HepG2 (cell line): ENCODE data around the gene SEPHS2. TPM values are rescaled to one million over a fixed set of nuclear protein-coding genes. Genes with fewer than 3 reads are reported as not detected.
A peak's percentile ranks its signal among the peaks of the same experiment; 100 is the strongest.

Experiments used
- AGO2 ChIP-seq: fragments of 200-400 bp; formaldehyde crosslinking; optimal IDR thresholded peaks from 2 replicates; pipeline ENCODE3; 2017; ENCODE audit warnings: mild to moderate bottlenecking, low read depth, low read length, moderate library complexity
- FOXK1 ChIP-seq: sonication (generic); formaldehyde crosslinking; IDR thresholded peaks from 2 replicates; pipeline ENCODE4 v1.4.0; 2020; ENCODE audit warnings: low read depth, missing genetic modification reagents, borderline replicate concordance
- HDAC6 ChIP-seq: fragments of 200-600 bp; sonication (generic); IDR thresholded peaks from 2 replicates; pipeline ENCODE4 v1.7.0; 2017; ENCODE audit warnings: mild to moderate bottlenecking, antibody characterized with exemption, low read length, low read depth
- HOXD1 ChIP-seq: sonication (generic); formaldehyde crosslinking; IDR thresholded peaks from 2 replicates; pipeline ENCODE4 v1.5.0; 2020; ENCODE audit warnings: missing genetic modification reagents
- NCOA1 ChIP-seq: sonication (generic); formaldehyde crosslinking; IDR thresholded peaks from 2 replicates; pipeline ENCODE4 v1.9.0; 2021; ENCODE audit warnings: missing genetic modification reagents
- ZNF180 ChIP-seq: sonication (generic); formaldehyde crosslinking; IDR thresholded peaks from 2 replicates; pipeline ENCODE4 v1.4.0; 2020; ENCODE audit warnings: low read depth, missing genetic modification reagents, borderline replicate concordance
- ZNF205 ChIP-seq: IDR thresholded peaks from 2 replicates; pipeline ENCODE4 v1.6.1; 2018; ENCODE audit warnings: missing biosample characterization, missing genetic modification reagents
- ZNF224 ChIP-seq: sonication (generic); formaldehyde crosslinking; IDR thresholded peaks from 2 replicates; pipeline ENCODE4 v1.5.0; 2020; ENCODE audit warnings: mild to moderate bottlenecking, missing genetic modification reagents
- ZNF382 ChIP-seq: sonication (generic); formaldehyde crosslinking; IDR thresholded peaks from 2 replicates; pipeline ENCODE4 v1.5.0; 2020; ENCODE audit warnings: missing genetic modification reagents, mild to moderate bottlenecking, borderline replicate concordance
- ZNF431 ChIP-seq: sonication (generic); formaldehyde crosslinking; IDR thresholded peaks from 2 replicates; pipeline ENCODE4 v1.9.0; 2022; ENCODE audit warnings: missing genetic modification reagents, low read depth, mild to moderate bottlenecking, borderline replicate concordance
- polyA plus RNA-seq, 8 experiments: library from polyadenylated mRNA; depleted of rRNA in 3 of 8; stranded (reverse) in 7 of 8; unstranded in 1 of 8; fragments of >200 nt; fragmentation: Illumina TruSeq in 4 of 8; extraction: Trizol in 4 of 8; gene quantifications; 2 replicates each; pipeline versions ENCODE4 v1.2.1 to v1.2.3, GENCODE V29; 2011 to 2016; ENCODE audit warnings: low read depth in 4 of 8, missing spikeins in 1 of 8, mixed read lengths in 1 of 8; ENCODE audit not compliant: insufficient read depth in 1 of 8
- total RNA-seq, 5 experiments: library from RNA; depleted of rRNA; stranded (reverse); fragments of >200 nt; fragmentation: Illumina TruSeq; extraction: Trizol; gene quantifications; 2 replicates each; pipeline ENCODE4 v1.2.3, GENCODE V29; 2016; ENCODE audit warnings: low read depth in 1 of 5
- TF ChIP-seq, protein P1 (sequence below), 2 experiments: fragments of 450-650 bp in 1 of 2; sonication (generic) in 1 of 2; formaldehyde crosslinking in 1 of 2; IDR thresholded peaks; 2 replicates each; pipeline versions ENCODE4 v1.6.1 to v1.8.0; 2016 to 2022; ENCODE audit warnings: antibody characterized with exemption in 1 of 2, mild to moderate bottlenecking in 1 of 2, missing genetic modification reagents in 1 of 2
- TF ChIP-seq, protein P2 (sequence below): sonication (generic); formaldehyde crosslinking; IDR thresholded peaks from 2 replicates; pipeline ENCODE4 v1.8.0; 2022; ENCODE audit warnings: low read depth, missing genetic modification reagents
- TF ChIP-seq, protein P3 (sequence below): IDR thresholded peaks from 2 replicates; pipeline ENCODE4 v1.6.1; 2016; ENCODE audit warnings: control low read depth
- TF ChIP-seq, protein P4 (sequence below): sonication (generic); formaldehyde crosslinking; IDR thresholded peaks from 2 replicates; pipeline ENCODE4 v1.8.1; 2023; ENCODE audit warnings: mild to moderate bottlenecking, inconsistent platforms, moderate library complexity, missing genetic modification reagents, borderline replicate concordance

SEPHS2 gene
- total and polyA plus RNA-seq, 2 of the 13 experiments (the other 11 are each of a cell fraction or from before 2014, with no cell fraction given), result 20.7 to 127 TPM

DNA sequence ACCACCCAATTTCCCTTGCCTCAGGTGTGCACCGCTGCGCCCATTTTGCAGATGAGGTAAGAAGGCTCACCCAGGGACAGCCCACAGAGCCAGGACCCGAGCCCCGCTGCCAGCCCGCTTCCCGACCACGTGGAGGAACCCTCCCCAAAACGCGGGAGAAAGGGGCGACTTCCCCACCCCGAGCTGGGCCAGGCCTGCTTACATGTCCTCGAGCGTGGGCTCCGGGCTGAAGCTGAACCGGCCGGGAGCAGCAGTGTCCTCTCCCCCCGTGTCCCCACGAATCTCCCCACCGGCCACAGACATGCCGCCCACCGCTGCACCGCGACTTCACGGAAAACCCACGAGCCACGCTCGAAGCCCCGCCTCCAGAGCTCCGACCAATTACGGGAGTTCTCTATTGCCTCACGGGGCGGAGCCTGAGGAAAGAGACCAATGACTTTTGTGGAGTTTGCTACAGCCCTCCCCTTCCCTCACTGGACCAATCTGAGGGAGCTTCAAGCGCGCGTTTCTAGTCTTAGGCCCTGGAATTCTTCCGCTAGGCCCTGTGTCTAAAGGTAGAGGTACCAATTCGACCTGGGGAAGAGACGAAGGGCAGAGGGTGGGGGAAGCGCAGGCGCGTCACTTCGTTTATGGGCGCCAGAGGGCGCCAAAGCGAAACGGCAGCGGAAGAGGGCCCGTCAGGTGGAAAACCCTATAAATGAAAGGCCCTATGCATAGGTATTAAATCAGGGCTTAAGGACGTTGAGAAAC lies 15.8 kb downstream of the SEPHS2 start, which contains the start of gene DCTPP1 (continued):
- TF ChIP-seq FOXK1 (CRISPR knock-in tag) (peak; percentile 87; the same call in 1 of the 2 replicates), ZNF431 (no peak), ZNF382 (CRISPR knock-in tag) (no peak), NCOA1 (CRISPR knock-in tag) (no peak), AGO2 (peak; percentile 71), ZNF224 (CRISPR knock-in tag) (peak; percentile 41; the same call in 1 of the 2 replicates), ZNF180 (CRISPR knock-in tag) (no peak), ZNF205 (CRISPR knock-in tag) (peak; percentile 56; the same call in 1 of the 2 replicates), HDAC6 (no peak), HOXD1 (peak; percentile 67; the same call in 1 of the 2 replicates)
- TF ChIP-seq, protein P1, sequence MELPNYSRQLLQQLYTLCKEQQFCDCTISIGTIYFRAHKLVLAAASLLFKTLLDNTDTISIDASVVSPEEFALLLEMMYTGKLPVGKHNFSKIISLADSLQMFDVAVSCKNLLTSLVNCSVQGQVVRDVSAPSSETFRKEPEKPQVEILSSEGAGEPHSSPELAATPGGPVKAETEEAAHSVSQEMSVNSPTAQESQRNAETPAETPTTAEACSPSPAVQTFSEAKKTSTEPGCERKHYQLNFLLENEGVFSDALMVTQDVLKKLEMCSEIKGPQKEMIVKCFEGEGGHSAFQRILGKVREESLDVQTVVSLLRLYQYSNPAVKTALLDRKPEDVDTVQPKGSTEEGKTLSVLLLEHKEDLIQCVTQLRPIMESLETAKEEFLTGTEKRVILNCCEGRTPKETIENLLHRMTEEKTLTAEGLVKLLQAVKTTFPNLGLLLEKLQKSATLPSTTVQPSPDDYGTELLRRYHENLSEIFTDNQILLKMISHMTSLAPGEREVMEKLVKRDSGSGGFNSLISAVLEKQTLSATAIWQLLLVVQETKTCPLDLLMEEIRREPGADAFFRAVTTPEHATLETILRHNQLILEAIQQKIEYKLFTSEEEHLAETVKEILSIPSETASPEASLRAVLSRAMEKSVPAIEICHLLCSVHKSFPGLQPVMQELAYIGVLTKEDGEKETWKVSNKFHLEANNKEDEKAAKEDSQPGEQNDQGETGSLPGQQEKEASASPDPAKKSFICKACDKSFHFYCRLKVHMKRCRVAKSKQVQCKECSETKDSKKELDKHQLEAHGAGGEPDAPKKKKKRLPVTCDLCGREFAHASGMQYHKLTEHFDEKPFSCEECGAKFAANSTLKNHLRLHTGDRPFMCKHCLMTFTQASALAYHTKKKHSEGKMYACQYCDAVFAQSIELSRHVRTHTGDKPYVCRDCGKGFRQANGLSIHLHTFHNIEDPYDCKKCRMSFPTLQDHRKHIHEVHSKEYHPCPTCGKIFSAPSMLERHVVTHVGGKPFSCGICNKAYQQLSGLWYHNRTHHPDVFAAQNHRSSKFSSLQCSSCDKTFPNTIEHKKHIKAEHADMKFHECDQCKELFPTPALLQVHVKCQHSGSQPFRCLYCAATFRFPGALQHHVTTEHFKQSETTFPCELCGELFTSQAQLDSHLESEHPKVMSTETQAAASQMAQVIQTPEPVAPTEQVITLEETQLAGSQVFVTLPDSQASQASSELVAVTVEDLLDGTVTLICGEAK (IDR thresholded peaks at IDR 0.05), result no peak
- TF ChIP-seq, protein P1 (CRISPR knock-in tag; IDR thresholded peaks at IDR 0.05), result no peak; the same call in 1 of the 2 replicates
- TF ChIP-seq, protein P2, sequence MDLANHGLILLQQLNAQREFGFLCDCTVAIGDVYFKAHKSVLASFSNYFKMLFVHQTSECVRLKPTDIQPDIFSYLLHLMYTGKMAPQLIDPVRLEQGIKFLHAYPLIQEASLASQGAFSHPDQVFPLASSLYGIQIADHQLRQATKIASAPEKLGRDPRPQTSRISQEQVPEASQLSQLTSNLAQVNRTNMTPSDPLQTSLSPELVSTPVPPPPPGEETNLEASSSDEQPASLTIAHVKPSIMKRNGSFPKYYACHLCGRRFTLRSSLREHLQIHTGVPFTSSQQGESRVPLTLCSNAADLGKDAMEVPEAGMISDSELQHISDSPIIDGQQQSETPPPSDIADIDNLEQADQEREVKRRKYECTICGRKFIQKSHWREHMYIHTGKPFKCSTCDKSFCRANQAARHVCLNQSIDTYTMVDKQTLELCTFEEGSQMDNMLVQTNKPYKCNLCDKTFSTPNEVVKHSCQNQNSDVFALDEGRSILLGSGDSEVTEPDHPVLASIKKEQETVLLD (CRISPR knock-in tag), result peak; percentile 81
- TF ChIP-seq, protein P3, sequence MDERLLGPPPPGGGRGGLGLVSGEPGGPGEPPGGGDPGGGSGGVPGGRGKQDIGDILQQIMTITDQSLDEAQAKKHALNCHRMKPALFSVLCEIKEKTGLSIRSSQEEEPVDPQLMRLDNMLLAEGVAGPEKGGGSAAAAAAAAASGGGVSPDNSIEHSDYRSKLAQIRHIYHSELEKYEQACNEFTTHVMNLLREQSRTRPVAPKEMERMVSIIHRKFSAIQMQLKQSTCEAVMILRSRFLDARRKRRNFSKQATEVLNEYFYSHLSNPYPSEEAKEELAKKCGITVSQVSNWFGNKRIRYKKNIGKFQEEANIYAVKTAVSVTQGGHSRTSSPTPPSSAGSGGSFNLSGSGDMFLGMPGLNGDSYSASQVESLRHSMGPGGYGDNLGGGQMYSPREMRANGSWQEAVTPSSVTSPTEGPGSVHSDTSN, result 0 out of 2 replicates have a peak, but pooled peaks have one; percentile 25
- TF ChIP-seq, protein P4, sequence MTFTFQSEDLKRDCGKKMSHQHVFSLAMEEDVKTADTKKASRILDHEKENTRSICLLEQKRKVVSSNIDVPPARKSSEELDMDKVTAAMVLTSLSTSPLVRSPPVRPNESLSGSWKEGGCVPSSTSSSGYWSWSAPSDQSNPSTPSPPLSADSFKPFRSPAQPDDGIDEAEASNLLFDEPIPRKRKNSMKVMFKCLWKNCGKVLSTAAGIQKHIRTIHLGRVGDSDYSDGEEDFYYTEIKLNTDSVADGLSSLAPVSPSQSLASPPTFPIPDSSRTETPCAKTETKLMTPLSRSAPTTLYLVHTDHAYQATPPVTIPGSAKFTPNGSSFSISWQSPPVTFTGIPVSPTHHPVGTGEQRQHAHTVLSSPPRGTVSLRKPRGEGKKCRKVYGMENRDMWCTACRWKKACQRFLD (CRISPR knock-in tag), result peak; percentile 91
